ENCODE measurements around the gene GJC2. TPM values are rescaled to one million over a fixed set of nuclear protein-coding genes. Genes with fewer than 3 reads are reported as not detected.

GJC2 gene
- total RNA-seq, 3 donors from 2014 or later: 0.49 to 0.79 (median 0.53) TPM

DNA sequence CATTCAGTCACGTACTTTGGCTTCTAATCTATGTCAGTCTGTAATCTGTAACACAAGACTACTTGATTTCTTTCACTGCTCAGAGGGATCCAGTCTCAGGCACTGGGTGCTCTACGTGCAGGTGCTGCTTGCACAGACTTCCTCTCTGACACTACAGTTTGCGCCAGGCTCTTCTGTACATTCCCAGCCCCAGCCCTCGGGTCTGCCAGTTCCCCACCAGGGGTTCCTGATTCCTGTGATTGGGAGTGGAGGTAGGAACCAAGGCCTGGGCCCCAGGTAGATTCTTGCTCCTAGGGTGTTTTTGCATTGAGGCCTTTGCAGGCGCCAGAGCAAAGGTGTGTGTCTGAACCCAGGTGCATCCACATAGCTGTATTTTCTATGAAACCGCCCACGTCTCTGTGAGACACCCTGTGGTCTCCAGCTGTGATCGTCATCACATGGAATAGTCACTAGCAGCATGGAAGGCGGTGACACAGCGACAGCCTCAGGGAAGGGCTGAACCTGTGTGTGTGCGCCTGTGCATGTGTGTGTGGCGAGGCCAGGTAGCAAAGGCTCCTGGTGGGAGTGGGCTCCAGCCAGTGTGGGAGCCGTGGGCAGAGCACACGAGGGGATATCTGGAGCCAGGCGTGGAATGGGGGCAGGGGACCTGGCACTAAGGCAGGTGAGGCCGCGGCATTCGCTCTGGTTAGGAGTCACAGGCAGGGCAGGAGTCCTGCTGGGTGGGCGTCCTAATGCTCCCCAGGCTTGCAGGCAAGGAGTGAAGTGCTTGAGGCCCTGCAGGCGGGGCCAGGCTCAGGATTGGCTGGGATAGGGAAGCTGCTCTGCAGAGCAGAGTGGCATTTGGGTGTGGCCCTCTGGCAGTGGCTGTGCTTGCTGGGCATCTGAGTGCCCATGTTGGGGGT is 5.2 kb downstream of the GJC2 start:
- H3K9me3 Mint-ChIP-seq: no peaks in the 10 kb centered on the region
- DNase-seq: peak; percentile 36
- peaks cover 11% of the 10 kb centered on the region for H3K4me1 Mint-ChIP-seq (ENCODE audit: low read depth)
- ATAC-seq: peak; percentile 86 to 89
- no peaks in the 10 kb centered on the region for H3K27me3 Mint-ChIP-seq (ENCODE audit: low read depth)
- H3K36me3 Mint-ChIP-seq (ENCODE audit: insufficient read depth): no peaks in the 10 kb centered on the region
- H3K4me3 Mint-ChIP-seq: no peak overlapping the region

DNA sequence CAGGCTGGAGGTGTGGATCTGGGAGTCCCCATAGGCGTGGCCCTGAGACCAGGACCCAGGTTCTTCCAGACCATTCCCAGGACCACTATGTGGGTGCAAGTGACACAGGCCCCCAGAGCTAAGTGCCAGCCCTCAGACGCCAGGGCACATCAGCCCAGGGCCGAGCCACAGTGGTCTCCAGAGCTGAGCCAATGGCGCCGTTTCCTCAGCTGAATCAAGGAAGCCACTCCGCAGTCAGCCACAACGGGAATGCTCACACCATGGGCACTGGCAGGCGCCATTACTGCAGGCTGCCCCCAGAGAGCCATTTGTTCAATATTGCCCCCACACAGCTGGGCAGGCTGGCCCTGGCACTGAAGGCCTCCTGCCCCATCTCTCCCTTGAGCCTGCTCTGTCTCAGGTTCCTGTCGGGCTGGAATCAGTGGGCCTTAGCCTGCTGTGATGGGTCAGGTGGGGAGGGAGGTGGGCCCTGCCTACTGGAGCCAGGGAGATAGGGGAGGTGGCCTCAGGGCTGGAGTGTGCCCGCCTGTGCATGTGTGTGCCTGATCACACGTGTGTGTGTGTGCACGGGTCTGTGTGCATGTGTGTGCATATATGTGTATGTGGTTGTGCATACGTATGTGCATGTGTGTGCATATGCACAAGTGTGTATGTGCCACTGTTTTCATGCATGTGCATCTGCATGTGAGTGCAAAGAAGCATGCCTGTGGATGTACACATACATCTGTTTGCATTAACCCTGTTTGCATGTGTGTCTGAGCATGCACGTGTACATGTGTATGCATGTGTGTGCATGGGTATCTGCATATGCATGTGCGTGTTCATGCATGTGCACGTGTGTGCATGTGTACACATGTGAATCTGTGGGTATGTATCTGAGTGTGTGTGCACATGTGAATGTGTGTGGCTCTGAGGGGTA is 6.1 kb downstream of the GJC2 start:
- no peak for ATAC-seq

DNA sequence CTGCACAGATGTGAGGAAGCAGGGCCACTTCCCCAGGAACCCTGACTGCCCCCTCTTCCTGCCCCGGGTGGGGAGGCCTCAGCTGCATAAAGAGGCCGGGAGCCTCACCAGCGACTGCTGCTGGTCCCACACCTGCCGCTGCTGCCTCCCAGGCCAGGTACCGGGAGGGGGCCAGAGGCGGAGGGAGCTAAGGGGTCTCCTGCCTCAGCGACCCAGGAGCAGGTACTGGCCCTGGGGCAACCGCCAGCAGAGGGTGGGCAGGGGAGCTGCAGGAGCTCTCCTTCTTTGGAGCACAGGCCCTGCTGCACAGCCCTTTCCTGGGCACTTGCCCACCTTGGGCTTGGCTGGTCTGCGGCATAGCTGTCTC is 6.8 kb downstream of the GJC2 start:
- DNase-seq (no peak), ATAC-seq (no peak)
- Mint-ChIP-seq H3K36me3 (ENCODE audit: insufficient read depth) (no peaks in the 10 kb centered on the region), H3K27me3 (ENCODE audit: low read depth) (no peaks in the 10 kb centered on the region), H3K4me3 (no peak overlapping the region), H3K4me1 (ENCODE audit: low read depth) (peaks cover 11% of the 10 kb centered on the region), H3K9me3 (no peaks in the 10 kb centered on the region)

More for the DNA sequence above, 6.1 kb downstream of the GJC2 start:
- Mint-ChIP-seq H3K4me3 (no peak overlapping the region), H3K27me3 (ENCODE audit: low read depth) (no peaks in the 10 kb centered on the region), H3K36me3 (ENCODE audit: insufficient read depth) (no peaks in the 10 kb centered on the region), H3K4me1 (ENCODE audit: low read depth) (peaks cover 11% of the 10 kb centered on the region), H3K9me3 (no peaks in the 10 kb centered on the region)
- no peak for DNase-seq

DNA sequence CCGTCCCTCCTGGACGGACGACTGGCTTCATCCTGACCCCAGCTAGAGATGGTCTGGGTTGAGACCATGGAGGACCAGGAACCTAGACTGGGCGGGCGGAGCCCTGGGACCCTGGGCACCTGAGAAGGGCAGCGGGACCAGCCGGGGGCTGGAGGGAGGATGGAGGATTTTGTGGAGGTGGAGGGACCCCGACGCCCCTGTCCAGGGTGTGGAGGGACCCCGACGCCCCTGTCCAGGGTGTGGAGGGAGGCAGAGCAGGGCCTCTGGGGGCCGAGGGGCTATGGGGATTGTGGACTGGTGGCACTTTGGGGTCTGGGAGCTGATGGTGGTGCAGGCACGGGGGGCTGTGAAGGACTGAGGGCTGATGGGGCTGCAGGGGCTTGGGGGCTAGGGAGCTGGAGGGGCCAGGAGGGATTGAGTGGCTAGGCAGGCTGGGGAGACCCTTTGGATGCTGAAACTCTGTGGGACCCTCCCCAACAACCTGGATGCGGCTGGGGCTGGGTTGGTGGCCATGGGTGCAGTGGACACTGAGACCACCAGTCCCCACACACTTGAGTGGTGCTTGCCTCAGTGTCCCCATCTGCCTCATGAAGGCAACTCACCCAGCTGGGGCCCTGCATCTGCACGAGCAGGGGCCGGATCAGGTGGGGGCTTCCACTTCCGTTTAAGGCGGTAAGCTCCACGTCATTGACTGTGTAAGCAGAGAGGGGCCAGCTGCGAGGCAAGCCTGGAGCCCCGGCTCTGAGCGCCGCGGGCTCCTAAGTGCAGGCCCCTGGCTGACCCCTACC is 7.4 kb downstream of the GJC2 start:
- H3K36me3 Mint-ChIP-seq (ENCODE audit: insufficient read depth): no peaks in the 10 kb centered on the region
- H3K9me3 Mint-ChIP-seq: no peaks in the 10 kb centered on the region
- H3K4me3 Mint-ChIP-seq: no peak overlapping the region
- DNase-seq (no peak), ATAC-seq (peak in 1 of 2 donors; percentile 19)
- no peaks in the 10 kb centered on the region for H3K27me3 Mint-ChIP-seq (ENCODE audit: low read depth)
- H3K4me1 Mint-ChIP-seq (ENCODE audit: low read depth): peaks cover 17% of the 10 kb centered on the region

GRCh38 chr1:228157729-228158126 is 8.0 kb downstream of the GJC2 start:
- no peaks in the 10 kb centered on the region for H3K27me3 Mint-ChIP-seq (ENCODE audit: low read depth)
- DNase-seq (no peak), ATAC-seq (no peak)
- peaks cover 21% of the 10 kb centered on the region for H3K4me1 Mint-ChIP-seq (ENCODE audit: low read depth)
- H3K9me3 Mint-ChIP-seq: no peaks in the 10 kb centered on the region
- no peaks in the 10 kb centered on the region for H3K36me3 Mint-ChIP-seq (ENCODE audit: insufficient read depth)
- no peak overlapping the region for H3K4me3 Mint-ChIP-seq

- H3K4me1 Mint-ChIP-seq (ENCODE audit: low read depth): peaks cover 24% of the 10 kb centered on the region
- no peaks in the 10 kb centered on the region for H3K27me3 Mint-ChIP-seq (ENCODE audit: low read depth)
- no peaks in the 10 kb centered on the region for H3K9me3 Mint-ChIP-seq
- DNase-seq (no peak), ATAC-seq (no peak)
- no peaks in the 10 kb centered on the region for H3K36me3 Mint-ChIP-seq (ENCODE audit: insufficient read depth)
- H3K4me3 Mint-ChIP-seq: no peak overlapping the region
Observed at GRCh38 chr1:228158151-228159007, 8.6 kb downstream of the GJC2 start.

DNA sequence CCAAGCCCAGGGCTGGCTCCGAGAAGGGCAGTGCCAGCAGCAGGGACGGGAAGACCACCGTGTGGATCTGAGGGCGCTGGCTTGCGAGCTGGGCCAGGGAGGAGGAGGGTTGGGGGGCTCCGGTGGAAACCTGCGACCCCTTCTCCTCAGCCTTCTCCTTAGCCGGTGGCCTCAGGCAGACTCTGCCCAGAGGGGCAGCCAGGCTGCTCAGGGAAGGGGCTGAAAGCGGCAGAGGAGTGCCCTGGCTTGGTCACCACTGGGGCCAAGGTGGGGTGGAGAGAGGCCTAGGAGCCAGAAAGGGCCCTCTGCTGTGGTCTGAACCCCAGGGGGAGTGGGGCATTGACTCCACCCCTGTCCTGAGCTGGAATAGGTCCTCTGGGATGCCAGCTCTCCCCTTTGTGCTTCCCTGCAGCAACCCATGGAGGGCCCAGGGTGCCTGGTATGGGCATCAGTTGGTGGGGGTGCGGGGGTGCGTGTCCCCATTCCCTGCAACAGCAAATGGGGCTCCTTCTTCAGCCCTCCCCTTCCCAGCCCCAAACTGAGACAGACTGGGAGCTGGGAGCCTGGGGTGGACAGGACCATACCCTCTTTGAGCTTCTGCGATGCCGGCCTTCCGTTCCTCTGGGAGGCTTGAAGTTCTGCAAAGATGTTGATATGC is 9.4 kb downstream of the GJC2 start:
- ATAC-seq (no peak), DNase-seq (no peak)
- Mint-ChIP-seq H3K4me1 (ENCODE audit: low read depth) (peaks cover 28% of the 10 kb centered on the region), H3K27me3 (ENCODE audit: low read depth) (no peaks in the 10 kb centered on the region), H3K36me3 (ENCODE audit: insufficient read depth) (no peaks in the 10 kb centered on the region), H3K9me3 (no peaks in the 10 kb centered on the region), H3K4me3 (no peak overlapping the region)

- H3K4me1 Mint-ChIP-seq (ENCODE audit: low read depth): peaks cover 31% of the 10 kb centered on the region
- no peaks in the 10 kb centered on the region for H3K36me3 Mint-ChIP-seq (ENCODE audit: insufficient read depth)
- DNase-seq: no peak
- H3K27me3 Mint-ChIP-seq (ENCODE audit: low read depth): no peaks in the 10 kb centered on the region
- no peak overlapping the region for H3K4me3 Mint-ChIP-seq
- ATAC-seq: no peak
- H3K9me3 Mint-ChIP-seq: no peaks in the 10 kb centered on the region
Observed at GRCh38 chr1:228160201-228160761, 10.6 kb downstream of the GJC2 start.

- H3K4me1 Mint-ChIP-seq (ENCODE audit: low read depth): peaks cover 31% of the 10 kb centered on the region
- H3K9me3 Mint-ChIP-seq: no peaks in the 10 kb centered on the region
- no peak overlapping the region for H3K4me3 Mint-ChIP-seq
- H3K36me3 Mint-ChIP-seq (ENCODE audit: insufficient read depth): no peaks in the 10 kb centered on the region
- ATAC-seq (no peak), DNase-seq (no peak)
- H3K27me3 Mint-ChIP-seq (ENCODE audit: low read depth): no peaks in the 10 kb centered on the region
Observed at GRCh38 chr1:228161362-228161761, 11.6 kb downstream of the GJC2 start.

GRCh38 chr1:228161866-228162265 is 12.1 kb downstream of the GJC2 start:
- DNase-seq (no peak), ATAC-seq (no peak)
- Mint-ChIP-seq H3K36me3 (ENCODE audit: insufficient read depth) (no peaks in the 10 kb centered on the region), H3K4me1 (ENCODE audit: low read depth) (peaks cover 35% of the 10 kb centered on the region), H3K9me3 (no peaks in the 10 kb centered on the region), H3K4me3 (no peak overlapping the region), H3K27me3 (ENCODE audit: low read depth) (no peaks in the 10 kb centered on the region)

DNA sequence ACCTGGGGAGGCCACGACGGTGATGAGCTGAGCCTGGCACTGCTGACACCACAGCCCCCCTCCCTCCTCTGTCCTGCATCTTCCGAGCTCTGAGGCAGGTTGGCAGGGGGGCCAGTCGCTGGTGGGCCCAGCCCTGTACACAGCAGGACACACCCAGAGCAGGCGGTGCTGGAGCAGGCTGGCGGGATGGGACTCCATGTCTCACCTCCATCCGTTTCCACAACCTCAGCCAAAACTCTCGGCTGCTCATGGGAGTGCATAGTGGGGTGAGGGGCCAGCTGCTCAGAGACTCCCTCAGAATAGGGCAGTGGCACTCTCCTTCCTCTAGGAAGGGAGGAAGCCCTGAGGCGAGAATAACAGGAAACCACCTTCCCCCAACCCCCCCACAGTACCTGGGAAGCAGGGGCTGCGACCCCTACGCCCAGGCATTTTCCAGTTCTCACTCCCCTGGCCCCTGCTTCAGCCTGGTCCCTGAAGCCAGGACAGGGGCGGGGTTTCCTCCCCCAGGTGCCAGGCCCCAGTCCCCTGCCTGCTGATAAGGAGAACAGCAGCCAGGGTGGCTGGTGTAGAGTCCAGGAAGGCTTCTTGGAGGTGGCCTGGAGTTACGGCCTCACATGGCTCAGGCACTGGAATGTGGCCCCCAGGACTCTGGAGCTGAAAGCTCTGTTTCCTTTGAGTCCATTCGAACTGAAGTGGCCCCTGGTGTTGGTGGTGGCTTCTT is 12.7 kb downstream of the GJC2 start:
- ATAC-seq (no peak), DNase-seq (no peak)
- H3K27me3 Mint-ChIP-seq (ENCODE audit: low read depth): no peaks in the 10 kb centered on the region
- H3K36me3 Mint-ChIP-seq (ENCODE audit: insufficient read depth): no peaks in the 10 kb centered on the region
- no peak overlapping the region for H3K4me3 Mint-ChIP-seq
- H3K9me3 Mint-ChIP-seq: no peaks in the 10 kb centered on the region
- peaks cover 34% of the 10 kb centered on the region for H3K4me1 Mint-ChIP-seq (ENCODE audit: low read depth)

GRCh38 chr1:228163007-228163753 is 13.4 kb downstream of the GJC2 start:
- DNase-seq (no peak), ATAC-seq (no peak)
- Mint-ChIP-seq H3K27me3 (ENCODE audit: low read depth) (no peaks in the 10 kb centered on the region), H3K4me1 (ENCODE audit: low read depth) (peaks cover 37% of the 10 kb centered on the region), H3K9me3 (no peaks in the 10 kb centered on the region), H3K36me3 (ENCODE audit: insufficient read depth) (no peaks in the 10 kb centered on the region), H3K4me3 (no peak overlapping the region)

All from activated T-cell treated with anti-CD3 and anti-CD28 coated beads, Interleukin-2, amount 50 U/mL, for 4 hours (primary cell).